GM19372 (cell line): ENCODE measurements around the gene NRARP.

ENCODE experiments used
- ATAC-seq: cut with Tn5 transposase; IDR thresholded peaks from one replicate; pipeline ENCODE4 v1.9.1; 2021; ENCODE audit warnings: mild to moderate bottlenecking, low read depth, moderate library complexity; ENCODE audit not compliant: unreplicated experiment

NRARP gene

GRCh38 chr9:137278721-137279711, 23.1 kb downstream of the NRARP start:
- no peak for ATAC-seq

GRCh38 chr9:137278061-137278701, 23.9 kb downstream of the NRARP start:
- no peak for ATAC-seq

- peak; percentile 71 for ATAC-seq
These were observed 24.6 kb downstream of the NRARP start, which contains the start of gene TOR4A for GRCh38 chr9:137277329-137278041. Gene TOR4A, plus strand, starts transcription at chr9:137277726. Its CDS starts 964 bp downstream, at chr9:137278690.

GRCh38 chr9:137276473-137277328, 25.4 kb downstream of the NRARP start:
- ATAC-seq = no peak

GRCh38 chr9:137275588-137276472, 26.2 kb downstream of the NRARP start:
- no peak for ATAC-seq

- no peak for ATAC-seq
These were observed 26.9 kb downstream of the NRARP start for GRCh38 chr9:137275203-137275587.

- ATAC-seq = no peak
These were observed 28.3 kb downstream of the NRARP start for GRCh38 chr9:137273611-137274320.

- ATAC-seq = no peak
These were observed 29.0 kb downstream of the NRARP start for GRCh38 chr9:137273095-137273490.

GRCh38 chr9:137272241-137273094, 29.6 kb downstream of the NRARP start:
- ATAC-seq = no peak

GRCh38 chr9:137271696-137272076, 30.4 kb downstream of the NRARP start:
- ATAC-seq = no peak

- ATAC-seq = no peak
These were observed 31.0 kb downstream of the NRARP start for GRCh38 chr9:137270929-137271695.

- ATAC-seq = no peak
These were observed 32.8 kb downstream of the NRARP start for GRCh38 chr9:137269231-137269772.

GRCh38 chr9:137268538-137269201, 33.4 kb downstream of the NRARP start:
- no peak for ATAC-seq

- ATAC-seq = no peak
These were observed 34.1 kb downstream of the NRARP start for GRCh38 chr9:137267933-137268355.

GRCh38 chr9:137266585-137267453, 35.3 kb downstream of the NRARP start:
- no peak for ATAC-seq
